Stimulated activated naive CD4-positive, alpha-beta T cell (primary cell): ENCODE results near the gene TMEM256.
A peak's percentile ranks its signal among the peaks of the same experiment; 100 is the strongest.

Source experiments
- DNase-seq, 6 experiments: peaks; one replicate each; lab custom pipeline; 2025; lab: John Stamatoyannopoulos, UW

The TMEM256 gene

DNA sequence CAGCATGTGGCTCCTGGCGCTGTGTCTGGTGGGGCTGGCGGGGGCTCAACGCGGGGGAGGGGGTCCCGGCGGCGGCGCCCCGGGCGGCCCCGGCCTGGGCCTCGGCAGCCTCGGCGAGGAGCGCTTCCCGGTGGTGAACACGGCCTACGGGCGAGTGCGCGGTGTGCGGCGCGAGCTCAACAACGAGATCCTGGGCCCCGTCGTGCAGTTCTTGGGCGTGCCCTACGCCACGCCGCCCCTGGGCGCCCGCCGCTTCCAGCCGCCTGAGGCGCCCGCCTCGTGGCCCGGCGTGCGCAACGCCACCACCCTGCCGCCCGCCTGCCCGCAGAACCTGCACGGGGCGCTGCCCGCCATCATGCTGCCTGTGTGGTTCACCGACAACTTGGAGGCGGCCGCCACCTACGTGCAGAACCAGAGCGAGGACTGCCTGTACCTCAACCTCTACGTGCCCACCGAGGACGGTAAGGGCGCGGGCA is 4.4 kb upstream of the TMEM256 start:
- DNase-seq = peak in 5 of 6 experiments; percentile 9 to 40 (median 25)

DNA sequence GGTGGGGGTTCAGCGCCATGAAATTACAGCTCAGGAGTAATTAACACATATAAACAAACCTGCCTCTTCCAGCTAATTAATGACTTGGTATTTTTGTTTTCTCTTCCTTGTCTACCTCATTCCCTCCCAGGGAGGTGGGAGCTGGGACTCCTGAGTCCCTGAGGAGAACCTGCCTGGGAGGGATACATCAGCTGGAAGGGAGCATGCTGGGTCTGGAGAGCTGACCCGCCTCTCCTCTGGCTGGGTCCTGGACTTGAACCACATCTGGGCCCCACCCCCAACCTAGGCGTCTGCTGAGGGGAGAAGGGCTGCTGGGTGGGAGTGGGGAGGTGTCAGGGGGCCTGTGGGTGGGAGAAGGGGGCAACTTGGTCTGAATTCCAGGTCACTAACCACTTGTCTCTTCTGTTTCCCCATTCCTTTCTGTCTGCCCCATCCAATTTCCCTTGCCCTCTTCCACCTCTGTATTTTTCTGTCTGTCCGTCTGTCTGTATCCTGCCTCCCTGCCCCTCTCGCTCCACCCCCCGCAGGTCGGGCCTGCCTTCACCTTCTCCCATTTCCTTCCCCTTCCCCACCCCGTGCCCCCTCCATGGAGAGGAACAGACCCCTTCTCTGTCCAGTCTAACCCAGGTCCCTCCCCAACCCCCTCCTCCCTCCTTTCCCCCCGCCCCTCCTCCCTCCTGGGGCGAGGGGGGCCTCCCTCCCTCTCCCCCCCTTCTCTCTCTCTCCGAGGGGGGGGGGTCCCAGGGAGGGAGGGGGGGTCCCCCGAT is 3.8 kb upstream of the TMEM256 start, which contains the start of gene NLGN2:
Gene NLGN2, plus strand, starts transcription at position 361 of the 767 bp plus-strand sequence. CDS start 411 bp downstream, outside the sequence.
- DNase-seq = no peak

DNA sequence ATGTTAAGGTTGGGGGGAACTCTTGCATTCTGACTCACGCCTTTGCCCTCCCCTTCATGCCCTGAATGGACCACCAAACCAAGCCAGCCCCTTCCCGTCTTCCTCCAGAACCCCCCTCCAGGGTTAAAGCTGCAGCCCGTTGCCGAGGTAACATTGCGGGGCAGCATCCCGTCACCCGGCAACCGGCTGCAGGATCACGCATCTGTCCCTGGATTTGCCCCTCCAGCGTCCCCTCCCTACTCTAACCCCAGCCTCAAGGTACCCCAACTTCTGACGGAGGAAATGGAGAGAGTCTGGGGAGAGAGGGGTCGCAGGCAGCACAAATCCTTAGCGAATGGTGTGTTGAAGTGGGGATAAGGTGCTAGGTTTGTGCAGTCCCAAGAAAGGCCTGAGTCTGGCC is 3.2 kb upstream of the TMEM256 start:
- DNase-seq = no peak

DNA sequence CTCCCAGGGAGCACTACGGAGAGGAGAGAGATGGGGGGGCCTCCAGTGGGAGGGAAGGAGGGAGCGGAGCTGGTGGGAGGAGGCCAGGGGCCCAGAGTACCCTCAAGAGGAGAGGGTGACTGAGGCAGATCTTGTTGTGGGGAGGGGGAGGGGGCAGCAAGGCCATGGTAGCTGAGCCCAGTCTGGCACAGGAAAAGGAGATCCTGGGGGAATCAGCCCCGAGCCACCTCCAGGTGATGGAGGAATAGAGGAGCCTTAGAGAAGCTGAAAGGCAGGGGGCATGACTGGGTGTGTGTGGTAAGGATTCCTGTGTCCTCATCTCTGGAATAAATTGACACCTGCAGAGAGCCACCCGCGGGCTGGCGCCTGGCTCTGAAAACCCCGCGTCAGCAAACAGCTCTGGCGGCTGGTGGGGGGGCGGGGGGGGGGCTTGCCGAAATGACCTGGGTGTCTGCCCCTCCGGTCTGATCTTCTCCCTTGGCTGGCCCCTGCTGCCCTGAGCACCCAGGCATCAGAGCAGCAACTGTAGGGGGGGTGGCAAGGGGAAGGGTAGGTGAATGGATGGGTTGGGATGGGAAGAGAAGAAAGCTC is 2.4 kb upstream of the TMEM256 start:
- peak in 2 of 6 experiments; percentile 7 to 36 for DNase-seq

GRCh38 chr17:7405350-7406234 is 1.7 kb upstream of the TMEM256 start:
- peak in 1 of 6 experiments; percentile 12 for DNase-seq

DNA sequence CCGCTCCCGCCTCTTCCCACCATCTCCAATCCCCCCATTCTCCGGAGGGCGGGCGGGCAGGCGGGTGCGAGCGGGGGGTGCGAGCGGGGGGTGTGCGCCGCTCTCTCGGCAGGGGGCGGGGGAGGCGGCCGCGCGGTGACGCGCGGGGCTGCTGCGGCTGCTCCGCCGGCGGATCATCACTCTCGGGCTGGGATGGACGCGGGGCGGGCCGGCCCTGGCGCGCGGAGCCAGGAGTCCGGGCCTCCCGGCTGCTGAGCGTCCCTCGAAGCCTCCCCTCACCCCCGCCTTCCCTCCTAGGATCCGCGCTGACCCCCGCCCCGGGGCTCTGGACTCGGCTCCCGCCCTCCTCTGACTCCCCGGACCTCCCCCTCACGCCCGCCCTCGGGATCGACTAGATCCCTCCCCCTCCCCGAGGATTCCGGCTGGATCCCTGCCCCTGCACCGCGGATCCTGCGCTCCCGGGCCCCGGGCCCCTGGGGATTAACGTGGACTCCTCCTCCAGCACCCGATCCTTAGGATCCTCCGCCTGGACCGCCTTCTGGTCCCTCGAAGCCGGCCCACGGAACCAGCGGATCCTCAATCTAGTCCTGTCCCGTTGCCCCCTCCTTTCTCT is 946 bp upstream of the TMEM256 start:
- DNase-seq = peak in 4 of 6 experiments; percentile 69 to 90 (median 76)

GRCh38 chr17:7403727-7403976 is 245 bp downstream of the TMEM256 start:
- no peak for DNase-seq

GRCh38 chr17:7403043-7403726 is 712 bp downstream of the TMEM256 start:
- peak in 5 of 6 experiments; percentile 13 to 53 (median 32) for DNase-seq

- DNase-seq = no peak
These were observed 5.3 kb downstream of the TMEM256 start for GRCh38 chr17:7398612-7399011.

DNA sequence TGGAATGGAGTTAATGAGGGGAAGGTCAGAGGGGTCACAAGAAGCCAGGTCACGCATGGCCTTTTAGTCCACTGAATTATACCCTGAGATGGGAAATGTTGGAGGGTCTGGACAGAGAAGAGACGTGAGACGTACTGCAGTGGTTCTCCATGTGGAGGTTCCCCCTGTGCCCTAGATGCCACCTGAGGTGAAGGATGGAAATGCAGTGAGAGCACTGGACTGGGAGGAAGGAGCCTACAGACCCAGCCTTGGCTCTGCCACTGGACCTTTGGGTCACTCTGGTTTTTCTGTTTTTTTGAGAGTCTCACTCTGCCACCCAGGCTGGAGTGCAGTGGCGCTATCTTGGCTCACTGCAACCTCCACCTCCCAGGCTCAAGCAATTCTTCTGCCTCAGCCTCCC is 7.8 kb downstream of the TMEM256 start:
- no peak for DNase-seq

DNA sequence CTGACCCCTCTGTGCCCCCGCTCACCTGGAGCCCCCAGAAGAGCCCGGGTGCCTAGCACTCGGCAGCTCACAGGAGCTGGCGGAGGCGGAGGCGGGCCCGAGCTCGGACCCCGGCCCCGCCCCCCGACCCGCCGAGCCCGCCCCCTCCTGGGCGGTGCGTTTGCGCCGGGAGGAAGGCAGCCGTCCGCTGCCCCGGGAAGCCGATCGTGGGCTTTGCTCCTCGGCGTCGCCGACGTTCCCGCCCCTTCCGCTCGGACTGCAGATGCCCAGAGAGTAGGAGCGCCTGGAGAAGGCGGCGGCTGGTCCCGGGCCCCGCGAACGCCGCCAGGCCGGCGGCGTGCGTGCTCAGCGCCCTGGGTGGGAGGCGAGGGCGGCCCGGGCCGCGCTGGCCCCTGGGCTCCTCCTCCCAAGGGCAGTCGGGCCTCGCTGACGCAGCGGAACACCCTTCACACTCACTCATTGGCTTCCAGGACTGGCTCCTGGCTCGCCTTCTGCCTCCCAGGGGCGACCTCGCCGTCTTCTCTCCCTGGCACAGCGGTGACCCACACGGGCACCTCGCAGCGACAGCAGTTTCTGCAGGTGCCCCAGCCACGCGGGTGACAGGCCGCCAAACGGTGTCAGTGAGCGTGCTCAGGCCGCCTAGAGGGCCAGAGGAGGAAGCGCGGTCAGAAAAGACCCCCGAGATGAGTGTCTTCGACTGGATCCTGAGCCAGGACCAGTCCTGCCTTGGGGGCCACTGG is 9.3 kb downstream of the TMEM256 start, which contains the start of gene PLSCR3:
Gene PLSCR3, minus strand, starts transcription at position 74 of the 740 bp plus-strand sequence. CDS start 415 bp downstream, outside the sequence.
- peak; percentile 64 to 87 (median 80) for DNase-seq

GRCh38 chr17:7393613-7394451 is 10.1 kb downstream of the TMEM256 start:
- DNase-seq = peak; percentile 47 to 85 (median 73)

DNA sequence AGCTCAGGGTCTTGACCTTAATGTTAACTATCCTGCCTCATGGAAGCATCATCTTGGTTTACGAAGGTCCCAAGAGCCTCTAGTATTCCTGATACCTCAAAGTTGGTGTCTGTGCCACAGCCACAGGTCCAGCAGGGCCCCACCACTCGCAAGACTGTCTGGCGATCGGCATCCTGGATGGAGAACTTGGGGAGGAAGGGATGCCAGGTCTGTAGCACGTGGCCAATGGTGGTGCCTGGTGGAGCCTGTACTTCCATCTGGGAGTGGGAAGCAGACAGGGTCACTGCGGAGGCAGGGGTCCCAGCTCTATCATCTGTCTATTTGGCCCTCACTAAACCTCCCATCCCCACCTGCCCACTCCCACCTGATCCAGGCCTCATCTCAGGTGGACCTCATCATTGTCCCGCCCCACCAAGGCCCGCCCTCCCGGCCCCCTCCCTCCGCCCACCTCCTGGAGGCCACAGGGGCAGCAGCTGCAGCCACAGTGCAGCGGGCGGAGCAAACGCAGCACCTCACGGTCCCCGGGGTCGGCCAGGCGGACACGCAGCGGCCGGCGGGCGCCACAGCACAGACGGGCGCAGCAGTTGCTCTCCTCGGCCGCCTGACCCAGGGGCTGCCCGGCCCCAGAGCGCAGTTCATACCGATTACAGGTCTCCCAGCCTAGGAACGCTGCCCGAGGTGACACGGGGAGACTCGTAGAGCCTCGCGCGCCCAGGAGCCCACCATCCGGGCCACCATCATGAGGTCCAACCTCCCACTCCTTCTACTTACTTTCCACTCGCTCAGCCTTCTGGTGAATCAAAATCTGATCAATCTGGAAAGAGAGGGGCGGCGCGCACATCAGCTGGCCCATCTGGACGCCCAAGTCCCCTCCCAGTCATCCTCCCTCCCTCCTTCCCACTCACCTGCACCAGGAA is 10.9 kb downstream of the TMEM256 start:
- no peak for DNase-seq

DNA sequence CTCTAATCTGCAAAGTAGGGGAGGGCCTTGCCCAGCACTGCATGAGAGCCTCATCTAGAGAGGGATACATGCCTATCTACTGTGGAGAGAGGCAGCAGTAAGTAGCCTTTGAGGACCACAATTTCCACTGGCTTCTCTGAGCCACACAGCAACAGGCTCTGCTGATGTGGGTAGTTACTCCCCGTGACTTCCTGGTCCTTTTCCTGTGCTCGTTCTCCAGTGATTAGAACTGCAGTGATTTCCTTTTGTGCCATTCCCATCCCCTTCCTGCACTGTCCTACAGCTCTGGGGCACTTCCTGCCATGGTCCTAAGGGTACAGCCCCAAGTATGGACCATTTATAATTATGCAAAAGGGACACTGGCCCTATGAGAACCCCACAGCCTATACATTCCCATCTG is 12.6 kb downstream of the TMEM256 start:
- no peak for DNase-seq

DNA sequence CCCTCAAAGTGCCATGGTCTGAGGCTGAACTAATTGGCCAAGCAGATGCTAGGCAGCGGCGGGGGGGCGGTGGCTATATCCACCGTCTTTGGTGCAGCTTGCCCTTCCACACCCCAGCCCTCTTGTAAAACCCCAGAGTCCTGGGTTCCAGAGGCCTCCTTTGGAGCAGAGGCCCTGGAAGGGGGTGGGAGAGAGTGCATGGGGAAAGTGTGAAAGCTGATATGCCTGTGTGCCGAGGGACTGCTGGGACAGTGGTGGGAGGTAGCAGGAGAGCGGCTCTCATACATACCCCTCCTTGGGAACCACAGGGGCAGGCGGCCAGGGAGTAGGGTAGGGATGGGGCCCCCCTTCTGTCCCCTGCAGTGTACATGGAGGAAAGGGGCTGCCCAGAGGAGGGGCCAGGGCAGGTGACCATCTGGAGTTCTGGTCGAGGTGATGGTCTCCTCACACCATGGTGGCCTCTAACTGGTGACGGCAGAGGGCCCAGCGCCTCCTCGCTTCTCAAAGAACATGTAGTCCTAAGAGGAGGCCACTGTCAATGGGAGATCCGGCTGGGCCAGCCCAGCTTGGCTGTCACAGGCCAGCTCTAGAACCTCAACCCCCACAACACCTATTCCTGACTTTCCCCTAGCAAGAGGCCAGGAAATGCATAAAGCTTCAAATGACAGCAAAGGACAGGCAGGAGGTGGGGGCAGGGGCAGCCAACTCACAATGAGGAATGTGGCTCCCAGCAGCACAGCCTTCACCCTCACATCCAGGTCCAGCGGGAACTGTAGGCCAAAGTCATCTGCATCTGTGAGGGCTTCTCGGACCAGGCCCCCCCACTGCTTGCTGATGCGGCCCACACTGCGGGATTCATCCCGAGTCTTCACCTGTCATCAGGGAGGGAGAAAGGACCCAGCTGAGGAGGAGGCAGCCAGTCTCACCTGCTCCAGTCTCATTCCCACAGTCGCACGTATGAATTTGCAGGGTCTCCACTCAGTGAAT is 13.7 kb downstream of the TMEM256 start:
- no peak for DNase-seq

GRCh38 chr17:7388856-7389255 is 15.0 kb downstream of the TMEM256 start:
- no peak for DNase-seq

- DNase-seq = no peak
These were observed 19.3 kb downstream of the TMEM256 start for GRCh38 chr17:7384489-7385081.
